HG03139 (cell line): ENCODE data around the gene RNF126.
"Not testable (repeated sequence)": the region's sequence is repeated elsewhere in the genome, so short reads cannot be mapped to it uniquely, and the experiment has no call there.

Experiments used
- ATAC-seq: cut with Tn5 transposase; IDR thresholded peaks from one replicate; pipeline ENCODE4 v1.9.1; 2021; ENCODE audit not compliant: unreplicated experiment

The RNF126 gene

GRCh38 chr19:629961-630714, 32.9 kb downstream of the RNF126 start:
- no peak for ATAC-seq

GRCh38 chr19:629515-629914, 33.5 kb downstream of the RNF126 start:
- not testable (repeated sequence) for ATAC-seq

GRCh38 chr19:628168-628567, 34.8 kb downstream of the RNF126 start:
- ATAC-seq: no peak

- not testable (repeated sequence) for ATAC-seq
Observed at GRCh38 chr19:626566-626965, 36.4 kb downstream of the RNF126 start.

- no peak for ATAC-seq
Observed at GRCh38 chr19:625257-625656, 37.8 kb downstream of the RNF126 start.

GRCh38 chr19:624433-625109, 38.4 kb downstream of the RNF126 start:
- no peak for ATAC-seq

- ATAC-seq: no peak
Observed at GRCh38 chr19:623974-624373, 39.0 kb downstream of the RNF126 start.

GRCh38 chr19:623175-623916, 39.7 kb downstream of the RNF126 start:
- no peak for ATAC-seq

- ATAC-seq: no peak
Observed at GRCh38 chr19:622666-623065, 40.3 kb downstream of the RNF126 start.

GRCh38 chr19:621819-622218, 41.2 kb downstream of the RNF126 start:
- no peak for ATAC-seq

GRCh38 chr19:621191-621590, 41.8 kb downstream of the RNF126 start:
- ATAC-seq: not testable (repeated sequence)

- ATAC-seq: no peak
Observed at GRCh38 chr19:620166-620862, 42.7 kb downstream of the RNF126 start.

GRCh38 chr19:619286-620002, 43.6 kb downstream of the RNF126 start:
- no peak for ATAC-seq

- ATAC-seq: no peak
Observed at GRCh38 chr19:618674-619285, 44.2 kb downstream of the RNF126 start.

- no peak for ATAC-seq
Observed at GRCh38 chr19:618247-618619, 44.8 kb downstream of the RNF126 start.

- ATAC-seq: no peak
Observed at GRCh38 chr19:617551-618246, 45.3 kb downstream of the RNF126 start.

GRCh38 chr19:616747-617526, 46.1 kb downstream of the RNF126 start:
- ATAC-seq: no peak

GRCh38 chr19:616062-616700, 46.8 kb downstream of the RNF126 start:
- ATAC-seq: no peak
